Common myeloid progenitor, CD34-positive (primary cell): ENCODE results near the gene TTLL10.
A peak's percentile ranks its signal among the peaks of the same experiment; 100 is the strongest.

ENCODE experiments used
- CTCF ChIA-PET: fragments of 350-600 bp; sonication (Branson Sonifier 250); formaldehyde crosslinking; loops from one replicate; lab custom pipeline; 2021; ENCODE audit warnings: antibody characterized with exemption; lab: Charles Lee
- POLR2A ChIA-PET: fragments of 350-600 bp; sonication (Branson Sonifier 250); formaldehyde crosslinking; loops from one replicate; lab custom pipeline; 2021; ENCODE audit warnings: antibody characterized with exemption; lab: Charles Lee
- DNase-seq, 3 donors: peaks; one replicate each; pipeline versions ENCODE4 v3.0.0 to v3.0.0-alpha.2; 2013
- H3K27ac ChIP-seq, 2 experiments: 1 replicate in 1 of 2; 2 replicates in 1 of 2; pipeline ENCODE4 v1.7.0; 2013; ENCODE audit warnings: inconsistent platforms in 2 of 2, low read length in 2 of 2, mild to moderate bottlenecking in 2 of 2, low read depth in 1 of 2, moderate library complexity in 1 of 2; ENCODE audit not compliant: severe bottlenecking in 2 of 2, insufficient read depth in 1 of 2, poor library complexity in 1 of 2
- H3K27me3 ChIP-seq, 5 experiments: replicated peaks in 2 of 5; 1 replicate in 3 of 5; 2 replicates in 2 of 5; pipeline versions ENCODE4 v1.6.1 to v1.7.0; 2013; ENCODE audit warnings: low read length in 4 of 5, mild to moderate bottlenecking in 2 of 5, moderate library complexity in 2 of 5, inconsistent platforms in 1 of 5; ENCODE audit not compliant: insufficient read depth in 5 of 5, control insufficient read depth in 4 of 5
- H3K36me3 ChIP-seq, 4 experiments: 1 replicate in 2 of 4; 2 replicates in 2 of 4; pipeline versions ENCODE4 v1.6.1 to v1.7.0; 2013; ENCODE audit warnings: low read length in 3 of 4, control low read depth in 1 of 4, mild to moderate bottlenecking in 1 of 4; ENCODE audit not compliant: control insufficient read depth in 4 of 4, insufficient read depth in 4 of 4
- H3K4me1 ChIP-seq, 4 experiments: 1 replicate in 3 of 4; 2 replicates in 1 of 4; pipeline versions ENCODE4 v1.6.1 to v1.7.1; 2013; ENCODE audit warnings: low read length in 3 of 4, mild to moderate bottlenecking in 3 of 4, control low read depth in 1 of 4, inconsistent platforms in 1 of 4, moderate library complexity in 1 of 4; ENCODE audit not compliant: control insufficient read depth in 4 of 4, insufficient read depth in 4 of 4; ENCODE audit errors: control extremely low read depth in 1 of 4
- H3K4me3 ChIP-seq, 7 experiments: 1 replicate in 4 of 7; 2 replicates in 3 of 7; pipeline versions ENCODE4 v1.5.1 to v1.7.0; 2013; ENCODE audit warnings: mild to moderate bottlenecking in 7 of 7, low read length in 6 of 7, moderate library complexity in 6 of 7, inconsistent platforms in 2 of 7, low read depth in 2 of 7, control low read depth in 1 of 7; ENCODE audit not compliant: insufficient read depth in 4 of 7, control insufficient read depth in 1 of 7; ENCODE audit errors: extremely low read depth in 1 of 7
- H3K9me3 ChIP-seq, 5 experiments: 1 replicate in 4 of 5; 2 replicates in 1 of 5; pipeline versions ENCODE4 v1.6.1 to v1.7.1; 2013; ENCODE audit warnings: low read length in 4 of 5, mild to moderate bottlenecking in 2 of 5, inconsistent platforms in 1 of 5, low read depth in 1 of 5, moderate library complexity in 1 of 5; ENCODE audit not compliant: control insufficient read depth in 4 of 5, insufficient read depth in 2 of 5; ENCODE audit errors: control extremely low read depth in 1 of 5
- WGBS: methylation state at CpG from one replicate; pipeline ENCODE4 v1.1.5; 2013; ENCODE audit not compliant: insufficient coverage; 5-methylcytosine and 5-hydroxymethylcytosine counted together

The TTLL10 gene

GRCh38 chr1:1231400-1232207, 57.9 kb downstream of the TTLL10 start, which contains the start of gene SDF4:
TSS of gene SDF4 (minus strand) at chr1:1232001. CDS start at chr1:1228772, 3,229 bp downstream.
- POLR2A ChIA-PET = interaction anchor here (0.9 to 1.4 kb wide), 4 partner anchors 8 to 19 kb away, joined by 3 to 5 read pairs (median 4); no protein-coding TSS in a partner anchor
- no peaks in the 10 kb centered on the region for H3K27me3 ChIP-seq
- no peaks in the 10 kb centered on the region for H3K9me3 ChIP-seq
- peak within 1 kb of the TSS; percentile 79 to 97 (median 94) for H3K4me3 ChIP-seq
- peaks cover 0 to 49% (median 31%) of the 10 kb centered on the region in 4 experiments for H3K36me3 ChIP-seq
- CTCF ChIA-PET = interaction anchor here (0.6 to 2.0 kb wide), 7 partner anchors 12 to 111 kb away, joined by 3 to 13 read pairs (median 4); no protein-coding TSS in a partner anchor
- peak within 1 kb of the TSS; percentile 84 to 92 for H3K27ac ChIP-seq
- DNase-seq = peak; percentile 97 to 98 (median 98)
- whole genome bisulfite sequencing = 0% methylated on average over 86 of the region's 99 CpGs
- peaks cover 4 to 35% (median 33%) of the 10 kb centered on the region in 4 experiments for H3K4me1 ChIP-seq

DNA sequence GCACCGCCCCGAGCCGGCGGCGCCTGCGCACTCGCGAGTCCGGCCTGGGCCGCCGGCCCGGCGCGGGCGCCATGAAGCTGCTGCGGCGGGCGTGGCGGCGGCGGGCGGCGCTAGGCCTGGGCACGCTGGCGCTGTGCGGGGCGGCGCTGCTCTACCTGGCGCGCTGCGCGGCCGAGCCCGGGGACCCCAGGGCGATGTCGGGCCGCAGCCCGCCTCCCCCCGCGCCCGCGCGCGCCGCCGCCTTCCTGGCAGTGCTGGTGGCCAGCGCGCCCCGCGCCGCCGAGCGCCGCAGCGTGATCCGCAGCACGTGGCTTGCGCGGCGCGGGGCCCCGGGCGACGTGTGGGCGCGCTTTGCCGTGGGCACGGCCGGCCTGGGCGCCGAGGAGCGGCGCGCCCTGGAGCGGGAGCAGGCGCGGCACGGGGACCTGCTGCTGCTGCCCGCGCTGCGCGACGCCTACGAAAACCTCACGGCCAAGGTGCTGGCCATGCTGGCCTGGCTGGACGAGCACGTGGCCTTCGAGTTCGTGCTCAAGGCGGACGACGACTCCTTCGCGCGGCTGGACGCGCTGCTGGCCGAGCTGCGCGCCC, 58.6 kb downstream of the TTLL10 start, which contains the start of gene B3GALT6:
TSS of gene B3GALT6 (plus strand) at position 30 of the 588 bp plus-strand sequence. CDS start at position 72, 42 bp downstream.
- WGBS = 7% methylated on average over 76 of the region's 100 CpGs
- Histone ChIP-seq H3K4me3 (peak within 1 kb of the TSS; percentile 79 to 97 (median 94)), H3K36me3 (peaks cover 0 to 44% (median 28%) of the 10 kb centered on the region in 4 experiments), H3K27me3 (peaks cover 0 to 4% (median 0%) of the 10 kb centered on the region in 5 experiments), H3K27ac (peak within 1 kb of the TSS; percentile 84 to 92), H3K4me1 (peaks cover 4 to 35% (median 33%) of the 10 kb centered on the region in 4 experiments), H3K9me3 (no peaks in the 10 kb centered on the region)
- ChIA-PET POLR2A (interaction anchor here (0.9 to 1.4 kb wide), 2 partner anchors 9 to 19 kb away, joined by 4 to 5 read pairs; no protein-coding TSS in a partner anchor), CTCF (interaction anchor here (1.5 to 2.0 kb wide), 3 partner anchors 76 to 110 kb away, joined by 3 to 13 read pairs (median 5); no protein-coding TSS in a partner anchor)
- peak in 2 of 3 donors; percentile 27 to 76 for DNase-seq

GRCh38 chr1:1232796-1233566, 59.3 kb downstream of the TTLL10 start:
- WGBS = 85% methylated on average over 94 of the region's 98 CpGs
- H3K36me3 ChIP-seq = peaks cover 0 to 37% (median 24%) of the 10 kb centered on the region in 4 experiments
- H3K4me1 ChIP-seq = peaks cover 4 to 35% (median 33%) of the 10 kb centered on the region in 4 experiments
- H3K27ac ChIP-seq = no peak overlapping the region
- CTCF ChIA-PET = no interaction called here
- DNase-seq = no peak
- POLR2A ChIA-PET = interaction anchor here (1.4 kb wide), 1 partner anchor 20 kb away, joined by 5 read pairs; no protein-coding TSS in a partner anchor
- H3K4me3 ChIP-seq = peak overlapping the region in 5 of 7 experiments; percentile 32 to 94 (median 64)
- no peaks in the 10 kb centered on the region for H3K9me3 ChIP-seq
- H3K27me3 ChIP-seq = peaks cover 0 to 10% (median 0%) of the 10 kb centered on the region in 5 experiments

GRCh38 chr1:1233567-1233892, 59.9 kb downstream of the TTLL10 start:
- Histone ChIP-seq H3K4me3 (peak overlapping the region in 2 of 7 experiments; percentile 64 to 94), H3K36me3 (peaks cover 0 to 32% (median 20%) of the 10 kb centered on the region in 4 experiments), H3K27me3 (peaks cover 0 to 15% (median 0%) of the 10 kb centered on the region in 5 experiments), H3K27ac (no peak overlapping the region), H3K9me3 (no peaks in the 10 kb centered on the region), H3K4me1 (peaks cover 4 to 35% (median 33%) of the 10 kb centered on the region in 4 experiments)
- 96% methylated on average over 15 of the region's 15 CpGs for WGBS
- ChIA-PET POLR2A (no interaction called here), CTCF (no interaction called here)
- DNase-seq = no peak

- POLR2A ChIA-PET = no interaction called here
These were observed 60.6 kb downstream of the TTLL10 start for GRCh38 chr1:1234180-1234808.

More at GRCh38 chr1:1234180-1234808, 60.6 kb downstream of the TTLL10 start:
- H3K4me1 ChIP-seq = peaks cover 4 to 35% (median 33%) of the 10 kb centered on the region in 4 experiments
- no peaks in the 10 kb centered on the region for H3K9me3 ChIP-seq
- H3K27ac ChIP-seq = no peak overlapping the region
- DNase-seq = no peak
- H3K4me3 ChIP-seq = no peak overlapping the region
- peaks cover 0 to 23% (median 0%) of the 10 kb centered on the region in 5 experiments for H3K27me3 ChIP-seq
- CTCF ChIA-PET = interaction anchor here (1.3 kb wide), 1 partner anchor 16 kb away, joined by 6 read pairs; no protein-coding TSS in a partner anchor
- peaks cover 0 to 25% (median 16%) of the 10 kb centered on the region in 4 experiments for H3K36me3 ChIP-seq
- 95% methylated on average over 23 of the region's 28 CpGs for WGBS
